DOHH2 (cell line): Measurements from ENCODE around the gene ARID1B.

Experiments used
- EZH2phosphoT487 ChIP-seq: fragments of 200-600 bp; sonication (generic); IDR thresholded peaks from 2 replicates; pipeline ENCODE4 v1.6.1; 2017; ENCODE audit warnings: borderline replicate concordance, mild to moderate bottlenecking, antibody characterized with exemption, low read length, moderate library complexity, mixed read lengths
- TF ChIP-seq, protein P1 (sequence below): fragments of 200-600 bp; sonication (generic); IDR thresholded peaks from one replicate; pipeline ENCODE4 v1.5.1; 2014; ENCODE audit warnings: antibody characterized with exemption, mild to moderate bottlenecking, low read depth, low read length; ENCODE audit not compliant: poor library complexity, severe bottlenecking

DNA sequence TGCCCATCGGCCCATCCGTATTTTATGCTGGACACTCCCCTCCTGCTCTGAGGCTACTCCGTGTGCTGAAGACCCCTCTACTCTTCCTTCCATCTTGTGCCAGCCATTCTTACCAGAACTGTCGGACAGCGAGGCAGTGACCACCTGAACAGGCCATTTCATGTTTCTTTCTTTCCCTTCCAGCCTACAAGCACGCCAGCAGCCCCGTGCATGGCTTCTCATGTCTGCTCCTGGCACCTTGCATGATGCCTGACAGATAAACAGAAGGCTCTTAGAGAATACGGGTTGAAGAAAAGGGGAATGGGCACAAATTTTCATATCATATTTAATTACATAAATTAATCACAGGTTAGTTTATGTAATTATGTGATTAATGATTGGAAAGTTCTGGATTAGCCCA lies 95.7 kb downstream of the ARID1B start:
- TF ChIP-seq EZH2phosphoT487: no peak
- TF ChIP-seq, protein P1, sequence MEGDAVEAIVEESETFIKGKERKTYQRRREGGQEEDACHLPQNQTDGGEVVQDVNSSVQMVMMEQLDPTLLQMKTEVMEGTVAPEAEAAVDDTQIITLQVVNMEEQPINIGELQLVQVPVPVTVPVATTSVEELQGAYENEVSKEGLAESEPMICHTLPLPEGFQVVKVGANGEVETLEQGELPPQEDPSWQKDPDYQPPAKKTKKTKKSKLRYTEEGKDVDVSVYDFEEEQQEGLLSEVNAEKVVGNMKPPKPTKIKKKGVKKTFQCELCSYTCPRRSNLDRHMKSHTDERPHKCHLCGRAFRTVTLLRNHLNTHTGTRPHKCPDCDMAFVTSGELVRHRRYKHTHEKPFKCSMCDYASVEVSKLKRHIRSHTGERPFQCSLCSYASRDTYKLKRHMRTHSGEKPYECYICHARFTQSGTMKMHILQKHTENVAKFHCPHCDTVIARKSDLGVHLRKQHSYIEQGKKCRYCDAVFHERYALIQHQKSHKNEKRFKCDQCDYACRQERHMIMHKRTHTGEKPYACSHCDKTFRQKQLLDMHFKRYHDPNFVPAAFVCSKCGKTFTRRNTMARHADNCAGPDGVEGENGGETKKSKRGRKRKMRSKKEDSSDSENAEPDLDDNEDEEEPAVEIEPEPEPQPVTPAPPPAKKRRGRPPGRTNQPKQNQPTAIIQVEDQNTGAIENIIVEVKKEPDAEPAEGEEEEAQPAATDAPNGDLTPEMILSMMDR: no peak
